Measurements from ENCODE around the gene NFKBIB. TPM values are rescaled to one million over a fixed set of nuclear protein-coding genes. Genes with fewer than 3 reads are reported as not detected.

NFKBIB gene
- total and polyA plus RNA-seq, 2 of the 8 experiments (the other 6 are each of a cell fraction or from before 2014, with no cell fraction given): 37.3 to 44.1 TPM

DNA sequence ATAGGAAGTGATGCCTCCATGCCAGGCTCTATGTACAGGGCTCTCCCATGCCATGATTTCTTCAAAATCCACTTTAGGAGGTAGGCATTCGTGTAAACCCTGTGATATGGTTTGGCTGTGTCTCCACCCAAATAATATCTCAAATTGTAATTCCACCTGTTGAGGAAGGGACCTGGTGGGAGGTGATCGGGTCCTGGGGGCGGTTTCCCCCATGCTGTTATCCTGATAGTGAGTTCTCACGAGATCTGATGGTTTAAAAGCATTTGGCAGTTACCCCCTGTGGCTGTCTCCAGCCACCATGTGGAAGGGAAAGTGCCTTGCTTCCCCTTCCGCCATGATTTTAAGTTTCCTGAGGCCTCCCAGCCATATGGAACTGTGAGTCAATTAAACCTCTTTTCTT, 22.7 kb downstream of the NFKBIB start:
- H4K5ac ChIP-seq (ENCODE audit: insufficient read length, low read depth, low read length): no peak overlapping the region
- H3K27ac ChIP-seq (ENCODE audit: low read depth, low read length): no peak overlapping the region
- CTCF ChIA-PET (ENCODE audit: partially characterized antibody): no interaction called here
- H2BK20ac ChIP-seq (ENCODE audit: low read length): no peak overlapping the region
- H2AK5ac ChIP-seq (ENCODE audit: low read depth, low read length): no peak overlapping the region
- H3K36me3 ChIP-seq (ENCODE audit: control insufficient read depth in 2 of 4, insufficient read depth in 4 of 4, low read length in 3 of 4): peaks cover 10 to 44% (median 25%) of the 10 kb centered on the region in 4 experiments
- H3K4me3 ChIP-seq (ENCODE audit: extremely low read depth in 1 of 4, insufficient read depth in 2 of 4, low read depth in 3 of 4, low read length in 4 of 4): no peak overlapping the region
- H3K27me3 ChIP-seq (replicated peaks in 1 of 4; ENCODE audit: control insufficient read depth in 3 of 4, extremely low read depth in 1 of 4, insufficient read depth in 3 of 4, low read length in 3 of 4): no peaks in the 10 kb centered on the region
- H3K23ac ChIP-seq (ENCODE audit: insufficient read length): no peak overlapping the region
- peaks cover 0 to 11% of the 10 kb centered on the region in 2 experiments for H4K20me1 ChIP-seq (replicated peaks in 1 of 2; ENCODE audit: control insufficient read depth in 1 of 2, insufficient read depth in 2 of 2, low read length in 2 of 2)
- H2BK12ac ChIP-seq (ENCODE audit: low read depth, low read length): no peak overlapping the region
- no peaks in the 10 kb centered on the region for H3K9me3 ChIP-seq (ENCODE audit: insufficient read depth in 2 of 2, low read depth in 1 of 2, low read length in 1 of 2)
- H2BK15ac ChIP-seq (ENCODE audit: low read length): no peak overlapping the region
- no peak overlapping the region for H4K91ac ChIP-seq (replicated peaks; ENCODE audit: insufficient read length, low read length)
- no peak overlapping the region for H2BK120ac ChIP-seq (replicated peaks; ENCODE audit: low read depth, low read length)
- POLR2A ChIA-PET (ENCODE audit: partially characterized antibody): interaction anchor here (0.9 to 1.8 kb wide), 3 partner anchors 8 to 14 kb away, joined by 3 to 9 read pairs (median 7); partner anchors contain the start of genes CCER2, MRPS12 and SARS2
- peaks cover 3% of the 10 kb centered on the region for H3K79me1 ChIP-seq (ENCODE audit: low read depth, low read length)
- DNase-seq (ENCODE audit: low read depth in 1 of 2, low spot score in 2 of 2): no peak
- no peak for FAIRE-seq
- no peak overlapping the region for H3K18ac ChIP-seq (ENCODE audit: extremely low read depth, low read length)
- H3K4me1 ChIP-seq (replicated peaks in 1 of 4; ENCODE audit: control insufficient read depth in 3 of 4, insufficient read depth in 4 of 4, low read length in 3 of 4): no peaks in the 10 kb centered on the region
- H3K56ac ChIP-seq (replicated peaks; ENCODE audit: insufficient read length, low read depth, low read length): no peak overlapping the region
- peaks cover 6% of the 10 kb centered on the region; the same call in 1 of the 2 replicates for H3K23me2 ChIP-seq (ENCODE audit: low read depth, low read length)
- no peak overlapping the region for H3K9ac ChIP-seq (replicated peaks in 1 of 4; ENCODE audit: extremely low read depth in 1 of 4, low read depth in 3 of 4, low read length in 3 of 4)
- WGBS, 2 experiments (ENCODE audit: extremely low coverage in 1 of 2, insufficient coverage in 1 of 2, insufficient read length in 1 of 2, insufficient replicate concordance in 2 of 2, low coverage in 1 of 2, low lambda C conversion rate in 2 of 2, missing lambda C conversion rate in 1 of 2): 90% methylated on average over 5 of the region's 5 CpGs; no CpG with 5 or more reads in 1 of the 2 experiments
- no peak overlapping the region for H3K4me2 ChIP-seq (ENCODE audit: insufficient read depth in 1 of 2, low read depth in 2 of 2, low read length in 2 of 2)
- no peak overlapping the region for H3K14ac ChIP-seq (ENCODE audit: insufficient read length)
- H2BK5ac ChIP-seq (ENCODE audit: low read depth, low read length): no peak overlapping the region
- H2AFZ ChIP-seq (ENCODE audit: low read length): no peak overlapping the region
- H3K4ac ChIP-seq (replicated peaks; ENCODE audit: insufficient read length, low read depth, low read length): no peak overlapping the region
- peaks cover 0 to 4% of the 10 kb centered on the region in 2 experiments; a peak in 2 of 4 replicates for H3K79me2 ChIP-seq (ENCODE audit: control insufficient read depth in 1 of 2, insufficient read depth in 2 of 2, low read length in 2 of 2)
- no peak overlapping the region for H4K8ac ChIP-seq (ENCODE audit: extremely low read depth, insufficient read depth, low read length)
- TF ChIP-seq RBBP5 (IDR thresholded peaks at IDR 0.05; ENCODE audit: borderline replicate concordance, low read depth, low read length) (no peak), CTBP2 (IDR thresholded peaks at IDR 0.05; ENCODE audit: borderline replicate concordance, insufficient read depth, insufficient read length, low read length) (no peak), SAP30 (IDR thresholded peaks at IDR 0.05; ENCODE audit: insufficient read depth, insufficient replicate concordance, low read length) (no peak), ZNF274 (IDR thresholded peaks at IDR 0.05; ENCODE audit: borderline replicate concordance, extremely low read depth, low read length) (no peak), CTCF (IDR thresholded peaks at IDR 0.05; ENCODE audit: control extremely low read depth in 1 of 3, insufficient read depth in 1 of 3, low read depth in 1 of 3, low read length in 3 of 3) (no peak), EP300 (IDR thresholded peaks at IDR 0.05; ENCODE audit: borderline replicate concordance in 1 of 2, low read depth in 2 of 2, low read length in 2 of 2) (no peak), GTF2F1 (IDR thresholded peaks at IDR 0.05; ENCODE audit: borderline replicate concordance, low read depth, low read length) (no peak), NANOG (IDR thresholded peaks at IDR 0.05; ENCODE audit: insufficient read depth, low read depth, low read length, poor library complexity, severe bottlenecking) (no peak)
- TF ChIP-seq, protein P1, sequence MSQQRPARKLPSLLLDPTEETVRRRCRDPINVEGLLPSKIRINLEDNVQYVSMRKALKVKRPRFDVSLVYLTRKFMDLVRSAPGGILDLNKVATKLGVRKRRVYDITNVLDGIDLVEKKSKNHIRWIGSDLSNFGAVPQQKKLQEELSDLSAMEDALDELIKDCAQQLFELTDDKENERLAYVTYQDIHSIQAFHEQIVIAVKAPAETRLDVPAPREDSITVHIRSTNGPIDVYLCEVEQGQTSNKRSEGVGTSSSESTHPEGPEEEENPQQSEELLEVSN (IDR thresholded peaks at IDR 0.05): no peak

Data from H1 (cell line).